Activated naive CD8-positive, alpha-beta T cell (primary cell): ENCODE measurements around the gene CYFIP2.
A peak's percentile ranks its signal among the peaks of the same experiment; 100 is the strongest.

Source experiments
- H3K27ac Mint-ChIP-seq: one replicate; pipeline ENCODE4 v1.8.0; 2021; ENCODE audit warnings: mixed read lengths
- H3K27me3 Mint-ChIP-seq: one replicate; pipeline ENCODE4 v1.8.0; 2021; ENCODE audit warnings: mixed read lengths
- H3K36me3 Mint-ChIP-seq: one replicate; pipeline ENCODE4 v1.8.0; 2021; ENCODE audit warnings: mixed read lengths
- H3K4me1 Mint-ChIP-seq: one replicate; pipeline ENCODE4 v1.8.0; 2021; ENCODE audit warnings: low read depth, mixed read lengths
- H3K4me3 Mint-ChIP-seq: one replicate; pipeline ENCODE4 v1.8.0; 2021; ENCODE audit warnings: mild to moderate bottlenecking, mixed read lengths
- H3K9me3 Mint-ChIP-seq: one replicate; pipeline ENCODE4 v1.8.0; 2021; ENCODE audit warnings: low read depth, mixed read lengths

CYFIP2 gene

DNA sequence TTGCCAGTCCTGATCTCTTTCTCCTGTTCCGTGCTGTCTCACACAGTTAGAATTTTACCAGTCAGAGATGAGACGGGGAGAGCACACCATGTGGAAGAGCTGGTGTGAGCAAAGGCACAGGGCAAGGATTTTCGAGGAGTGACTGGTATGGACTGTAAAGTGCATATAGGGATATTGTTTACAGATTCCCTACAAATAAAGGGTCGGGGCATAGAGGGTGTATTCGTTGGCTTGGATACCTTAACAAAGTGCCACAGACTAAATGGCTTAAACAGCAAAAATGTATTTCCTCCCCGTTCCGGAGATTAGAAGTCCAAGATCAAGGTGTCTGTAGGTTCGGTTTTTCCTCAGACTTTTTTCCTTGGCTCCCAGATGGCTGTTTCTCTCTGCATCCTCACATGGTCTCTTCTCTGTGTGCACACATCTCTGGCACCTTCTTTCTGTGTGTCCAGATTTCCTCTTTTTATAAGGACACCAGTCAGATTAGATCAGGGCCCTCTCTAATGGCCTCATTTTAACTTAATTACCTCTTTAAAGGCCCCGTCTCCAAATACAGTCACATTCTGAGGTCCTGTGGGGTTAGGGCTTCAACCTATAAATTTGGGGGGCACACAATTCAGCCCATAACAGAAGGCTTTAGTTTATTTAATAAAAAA lies 23.4 kb downstream of the CYFIP2 start:
- Mint-ChIP-seq H3K4me1 (peaks cover 82% of the 10 kb centered on the region), H3K27me3 (no peaks in the 10 kb centered on the region)

DNA sequence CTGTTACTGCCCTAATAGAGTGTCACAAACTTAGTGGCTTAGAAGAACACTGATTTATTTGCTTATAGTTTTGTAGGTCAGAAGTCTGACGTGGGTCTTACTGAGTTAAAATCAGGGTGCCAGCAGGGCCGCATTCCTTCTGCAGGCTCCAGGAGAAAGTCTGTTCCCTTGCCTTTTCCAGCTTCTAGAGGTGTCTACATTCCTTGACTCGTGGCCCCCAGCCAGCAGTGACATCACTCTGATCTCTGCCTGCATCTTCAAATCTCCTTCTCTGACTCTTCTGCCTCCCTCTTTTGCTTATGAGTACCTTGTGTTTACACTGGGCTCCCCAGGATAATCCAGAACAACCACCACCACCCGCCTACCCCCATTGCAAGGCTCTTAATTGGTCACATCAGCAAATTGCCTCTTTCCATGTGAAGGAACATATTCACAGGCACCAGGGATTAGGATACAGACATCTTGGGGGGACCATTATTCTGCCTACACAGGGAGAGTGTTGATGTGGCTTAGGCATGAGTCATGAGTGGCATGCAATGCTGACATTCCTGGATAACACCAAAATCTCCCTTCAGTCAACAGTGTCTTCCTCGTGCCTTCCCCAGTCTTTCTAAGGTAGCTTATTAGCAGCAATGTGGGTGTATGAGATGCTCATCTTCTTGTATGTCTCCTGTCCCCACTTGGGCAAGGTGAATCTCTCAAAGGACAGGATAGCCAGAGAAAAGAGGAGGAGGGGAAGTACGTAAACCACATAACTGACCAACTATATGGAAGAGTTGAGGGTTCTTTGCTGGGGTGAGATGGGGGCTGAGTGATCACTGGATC lies 24.4 kb downstream of the CYFIP2 start:
- peaks cover 81% of the 10 kb centered on the region for H3K4me1 Mint-ChIP-seq
- no peaks in the 10 kb centered on the region for H3K27me3 Mint-ChIP-seq
- peaks cover 15% of the 10 kb centered on the region for H3K36me3 Mint-ChIP-seq
- peak overlapping the region; percentile 17 for H3K4me3 Mint-ChIP-seq
- no peaks in the 10 kb centered on the region for H3K9me3 Mint-ChIP-seq
- peak overlapping the region; percentile 87 for H3K27ac Mint-ChIP-seq

More for the DNA sequence above, 23.4 kb downstream of the CYFIP2 start:
- peak overlapping the region; percentile 13 for H3K4me3 Mint-ChIP-seq
- H3K36me3 Mint-ChIP-seq = peaks cover 15% of the 10 kb centered on the region
- H3K27ac Mint-ChIP-seq = peak overlapping the region; percentile 89
- H3K9me3 Mint-ChIP-seq = no peaks in the 10 kb centered on the region

DNA sequence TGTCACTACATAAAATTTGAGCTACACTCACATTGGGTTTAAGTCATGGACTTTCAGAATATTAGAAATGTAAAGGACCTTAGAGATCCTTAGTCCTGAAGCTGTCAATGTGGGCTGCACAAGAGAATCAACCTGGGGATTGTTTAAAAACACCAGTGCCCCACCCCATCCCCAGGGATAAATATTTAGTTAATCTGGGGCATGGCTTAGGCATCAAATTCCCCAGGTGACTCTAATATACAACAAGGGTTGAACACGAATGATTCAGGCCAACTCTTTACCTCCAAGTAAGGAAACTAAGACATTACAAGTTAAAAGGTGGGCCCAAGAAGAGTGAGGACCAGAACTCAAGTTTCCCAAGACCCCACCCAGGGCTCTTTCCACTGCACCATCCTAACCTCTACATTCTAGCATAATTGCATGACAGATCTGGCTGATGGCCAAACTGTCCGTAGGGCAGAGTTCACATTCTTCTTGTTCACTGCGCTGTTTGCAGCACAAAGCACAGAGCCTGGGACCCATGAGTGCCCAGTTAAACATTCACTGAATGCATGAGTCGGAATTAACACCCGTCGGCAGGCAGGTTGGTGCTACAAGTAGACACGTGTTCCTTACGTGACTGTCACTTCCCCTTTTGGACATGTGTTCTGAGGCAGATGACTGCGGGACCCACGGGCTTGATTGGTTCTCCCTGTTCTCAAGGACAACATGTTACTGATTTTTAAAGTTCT lies 25.2 kb downstream of the CYFIP2 start:
- peaks cover 18% of the 10 kb centered on the region for H3K36me3 Mint-ChIP-seq
- H3K27ac Mint-ChIP-seq = peak overlapping the region; percentile 87
- no peaks in the 10 kb centered on the region for H3K27me3 Mint-ChIP-seq
- no peaks in the 10 kb centered on the region for H3K9me3 Mint-ChIP-seq
- peaks cover 81% of the 10 kb centered on the region for H3K4me1 Mint-ChIP-seq
- H3K4me3 Mint-ChIP-seq = peak overlapping the region; percentile 27

DNA sequence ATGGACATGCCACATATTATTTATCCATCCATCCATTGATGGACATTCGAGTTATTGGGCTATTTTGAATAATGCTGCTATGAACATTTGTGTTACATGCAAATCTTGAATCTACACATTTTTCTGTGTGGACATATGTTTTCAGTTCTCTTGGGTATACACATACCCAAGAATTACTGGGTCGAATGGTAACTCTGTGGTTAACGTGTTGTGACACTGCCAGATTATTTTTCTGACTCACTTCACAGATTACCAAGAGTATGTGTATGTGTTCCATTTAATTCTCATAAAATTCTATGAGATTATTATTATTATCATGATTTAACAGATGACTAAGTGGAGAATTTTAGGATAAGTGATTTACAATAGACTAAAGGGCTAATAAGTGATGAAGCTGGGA lies 26.7 kb downstream of the CYFIP2 start:
- Mint-ChIP-seq H3K36me3 (peaks cover 18% of the 10 kb centered on the region), H3K9me3 (no peaks in the 10 kb centered on the region), H3K27ac (peak overlapping the region; percentile 90), H3K4me3 (peak overlapping the region; percentile 12), H3K4me1 (peaks cover 81% of the 10 kb centered on the region), H3K27me3 (no peaks in the 10 kb centered on the region)

DNA sequence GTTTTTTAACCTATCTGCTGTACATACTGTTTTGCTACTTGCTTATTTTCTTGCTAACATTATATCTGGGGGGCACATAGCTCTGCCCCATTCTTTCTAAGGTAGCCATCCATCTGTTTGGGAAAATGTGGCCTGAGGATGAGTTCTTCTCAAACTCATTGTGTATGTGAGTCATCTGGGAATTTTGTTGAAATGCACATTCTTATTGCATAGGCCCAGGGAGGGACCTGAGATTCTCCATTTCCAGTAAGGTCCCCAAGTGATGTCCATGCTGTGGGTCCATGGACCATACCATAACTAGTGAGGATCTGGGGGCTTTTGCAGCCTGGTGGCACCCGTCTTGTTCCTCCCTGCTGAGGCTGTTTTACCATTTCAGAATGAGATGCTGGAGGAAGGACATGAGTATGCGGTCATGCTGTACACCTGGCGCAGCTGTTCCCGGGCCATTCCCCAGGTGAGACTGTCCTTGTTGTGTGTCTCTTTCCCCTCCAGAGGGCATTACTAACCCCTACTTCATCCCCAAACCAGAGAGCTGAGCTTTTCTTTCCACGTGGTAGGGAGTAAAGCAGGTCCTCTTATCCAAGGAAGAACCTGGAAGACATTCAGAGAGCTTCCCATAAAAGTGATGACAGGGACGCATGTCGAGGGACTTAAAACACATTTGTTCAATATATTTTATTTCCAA lies 28.6 kb downstream of the CYFIP2 start:
- Mint-ChIP-seq H3K4me1 (peaks cover 66% of the 10 kb centered on the region), H3K9me3 (no peaks in the 10 kb centered on the region), H3K36me3 (peaks cover 17% of the 10 kb centered on the region), H3K27ac (peak overlapping the region; percentile 90), H3K4me3 (no peak overlapping the region), H3K27me3 (no peaks in the 10 kb centered on the region)

DNA sequence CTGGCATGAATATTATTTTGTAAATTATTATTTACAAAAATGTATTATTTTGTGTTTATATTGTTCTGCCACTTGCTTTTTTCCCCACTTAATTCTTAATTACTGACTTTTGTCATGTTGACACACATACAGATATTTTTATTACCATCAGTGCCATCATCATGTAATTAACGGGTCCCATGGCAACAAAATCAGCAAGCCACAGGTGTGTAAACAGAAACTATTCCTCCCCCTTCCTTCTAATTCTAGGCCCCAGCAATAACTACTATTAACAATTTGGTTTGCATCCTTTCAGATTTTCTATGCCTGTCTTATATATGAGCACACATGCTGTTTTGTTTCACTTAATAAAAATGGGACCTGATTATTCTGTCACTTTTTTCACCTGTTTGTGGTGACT lies 29.3 kb downstream of the CYFIP2 start:
- no peaks in the 10 kb centered on the region for H3K9me3 Mint-ChIP-seq
- H3K4me3 Mint-ChIP-seq = no peak overlapping the region
- H3K4me1 Mint-ChIP-seq = peaks cover 60% of the 10 kb centered on the region
- no peaks in the 10 kb centered on the region for H3K27me3 Mint-ChIP-seq
- peak overlapping the region; percentile 91 for H3K27ac Mint-ChIP-seq
- H3K36me3 Mint-ChIP-seq = peaks cover 15% of the 10 kb centered on the region

DNA sequence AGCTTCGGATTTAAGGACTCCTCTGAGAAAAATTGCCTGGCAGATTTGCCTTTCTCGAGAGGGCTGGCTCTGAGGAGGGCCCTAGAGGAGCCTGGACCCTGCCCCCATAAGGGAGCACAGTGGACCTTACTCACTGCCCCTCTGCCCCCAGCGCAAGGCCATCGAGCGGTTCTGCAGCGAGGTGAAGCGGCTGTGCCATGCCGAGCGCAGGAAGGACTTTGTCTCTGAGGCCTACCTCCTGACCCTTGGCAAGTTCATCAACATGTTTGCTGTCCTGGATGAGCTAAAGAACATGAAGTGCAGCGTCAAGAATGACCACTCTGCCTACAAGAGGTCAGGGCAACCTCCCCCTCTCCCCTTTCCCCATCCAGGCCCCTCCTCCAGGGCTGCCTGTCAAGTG lies 34.6 kb downstream of the CYFIP2 start:
- H3K27me3 Mint-ChIP-seq = no peaks in the 10 kb centered on the region
- H3K4me1 Mint-ChIP-seq = peaks cover 46% of the 10 kb centered on the region
- peaks cover 9% of the 10 kb centered on the region for H3K36me3 Mint-ChIP-seq
- H3K27ac Mint-ChIP-seq = peak overlapping the region; percentile 58
- H3K4me3 Mint-ChIP-seq = no peak overlapping the region
- no peaks in the 10 kb centered on the region for H3K9me3 Mint-ChIP-seq

DNA sequence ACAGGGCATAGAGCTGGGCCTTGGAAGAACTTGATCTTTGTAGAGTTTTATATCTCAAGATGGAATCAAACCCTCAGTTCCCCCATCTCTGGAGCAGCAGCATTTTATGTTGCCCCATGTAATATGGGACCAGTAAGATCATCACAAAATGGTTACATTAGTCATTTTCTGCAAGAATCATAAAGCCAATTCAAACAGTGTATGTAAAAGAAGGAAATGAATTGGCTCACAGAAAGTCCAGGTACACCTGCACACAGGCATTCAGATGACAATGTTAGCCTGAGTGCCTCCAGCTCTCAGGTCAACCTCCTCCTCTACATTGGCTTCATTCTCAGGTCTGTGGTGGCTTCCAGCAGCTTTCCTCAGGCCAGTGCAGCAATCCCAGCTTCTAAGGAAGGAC lies 35.1 kb downstream of the CYFIP2 start:
- Mint-ChIP-seq H3K4me3 (no peak overlapping the region), H3K27me3 (no peaks in the 10 kb centered on the region), H3K27ac (peak overlapping the region; percentile 58), H3K4me1 (peaks cover 48% of the 10 kb centered on the region), H3K9me3 (no peaks in the 10 kb centered on the region), H3K36me3 (peaks cover 9% of the 10 kb centered on the region)

DNA sequence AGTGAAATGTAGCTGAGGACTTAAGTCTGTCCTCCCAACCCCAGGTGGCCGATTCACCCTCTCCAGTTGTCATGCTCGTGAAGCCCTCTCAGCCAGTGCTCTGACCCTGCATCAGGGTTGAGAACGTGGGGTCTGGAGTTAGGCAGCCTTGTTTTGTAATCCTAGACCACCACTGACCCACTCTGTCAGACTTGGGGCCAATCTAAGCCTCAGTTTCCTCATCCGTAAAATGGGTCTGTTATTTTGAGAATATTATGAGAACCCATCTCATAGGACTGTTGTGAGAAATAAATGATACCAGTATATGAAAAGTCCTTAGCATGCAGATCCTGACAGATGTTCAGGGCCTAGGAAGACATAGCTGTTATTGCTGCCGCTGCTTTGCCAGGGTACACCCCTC lies 37.1 kb downstream of the CYFIP2 start:
- no peaks in the 10 kb centered on the region for H3K27me3 Mint-ChIP-seq
- peaks cover 14% of the 10 kb centered on the region for H3K36me3 Mint-ChIP-seq
- peak overlapping the region; percentile 91 for H3K27ac Mint-ChIP-seq
- H3K9me3 Mint-ChIP-seq = no peaks in the 10 kb centered on the region
- H3K4me1 Mint-ChIP-seq = peaks cover 62% of the 10 kb centered on the region
- H3K4me3 Mint-ChIP-seq = no peak overlapping the region

DNA sequence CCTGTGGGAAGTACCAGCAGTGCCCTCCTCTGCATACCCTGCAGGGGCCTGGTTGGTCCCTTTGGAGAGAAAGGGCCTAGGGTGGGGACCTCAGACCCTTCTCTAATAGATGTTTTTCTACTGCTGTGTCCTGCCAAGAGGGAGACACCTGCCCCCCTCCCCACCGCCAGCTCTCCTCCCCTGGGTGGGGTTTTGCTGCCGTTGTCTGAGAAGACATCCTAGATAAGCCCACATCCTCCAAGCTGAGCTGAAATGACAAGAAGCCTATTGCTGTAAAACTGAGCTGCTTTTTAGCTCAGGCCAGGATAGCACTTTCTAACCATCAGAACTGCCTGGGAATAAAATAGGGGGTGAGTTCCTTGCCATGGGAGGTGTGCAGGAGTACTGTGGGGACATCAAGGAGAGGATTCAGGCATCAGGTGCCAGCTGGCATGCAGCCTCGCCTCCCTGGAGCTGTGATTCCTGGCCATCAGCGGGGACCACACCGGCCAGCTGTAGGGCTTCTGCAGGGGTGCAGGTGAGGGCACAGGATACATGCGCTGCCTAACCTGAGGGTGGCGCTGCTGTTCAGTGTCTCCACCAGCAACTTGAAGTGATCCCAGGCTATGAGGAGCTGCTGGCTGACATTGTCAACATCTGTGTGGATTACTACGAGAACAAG lies 37.9 kb downstream of the CYFIP2 start:
- peaks cover 15% of the 10 kb centered on the region for H3K36me3 Mint-ChIP-seq
- H3K27ac Mint-ChIP-seq = peak overlapping the region; percentile 91
- peak overlapping the region; percentile 41 for H3K4me3 Mint-ChIP-seq
- H3K27me3 Mint-ChIP-seq = no peaks in the 10 kb centered on the region
- no peaks in the 10 kb centered on the region for H3K9me3 Mint-ChIP-seq
- H3K4me1 Mint-ChIP-seq = peaks cover 70% of the 10 kb centered on the region

DNA sequence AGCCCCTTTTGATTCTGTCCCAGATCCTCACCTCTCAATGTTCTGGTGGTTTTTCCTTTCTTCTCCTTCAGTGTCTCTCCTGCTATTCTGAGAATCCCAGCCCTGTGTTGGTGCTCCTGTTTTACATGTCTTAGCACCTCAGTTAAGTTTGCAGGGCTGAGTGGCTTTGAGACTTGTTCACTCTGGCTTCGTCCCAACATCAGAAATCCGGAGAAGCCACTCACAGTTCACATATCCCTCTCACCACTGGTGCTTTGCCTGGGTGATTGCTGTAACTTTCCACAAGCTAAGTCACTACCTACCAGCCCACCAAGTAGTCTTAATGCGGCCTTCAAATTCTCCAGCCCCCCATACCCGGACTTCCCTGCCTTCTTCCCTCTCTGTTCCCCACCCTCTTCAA lies 40.2 kb downstream of the CYFIP2 start:
- Mint-ChIP-seq H3K4me1 (peaks cover 77% of the 10 kb centered on the region), H3K36me3 (peaks cover 15% of the 10 kb centered on the region), H3K4me3 (peak overlapping the region; percentile 66), H3K27ac (peak overlapping the region; percentile 91), H3K27me3 (no peaks in the 10 kb centered on the region), H3K9me3 (no peaks in the 10 kb centered on the region)

DNA sequence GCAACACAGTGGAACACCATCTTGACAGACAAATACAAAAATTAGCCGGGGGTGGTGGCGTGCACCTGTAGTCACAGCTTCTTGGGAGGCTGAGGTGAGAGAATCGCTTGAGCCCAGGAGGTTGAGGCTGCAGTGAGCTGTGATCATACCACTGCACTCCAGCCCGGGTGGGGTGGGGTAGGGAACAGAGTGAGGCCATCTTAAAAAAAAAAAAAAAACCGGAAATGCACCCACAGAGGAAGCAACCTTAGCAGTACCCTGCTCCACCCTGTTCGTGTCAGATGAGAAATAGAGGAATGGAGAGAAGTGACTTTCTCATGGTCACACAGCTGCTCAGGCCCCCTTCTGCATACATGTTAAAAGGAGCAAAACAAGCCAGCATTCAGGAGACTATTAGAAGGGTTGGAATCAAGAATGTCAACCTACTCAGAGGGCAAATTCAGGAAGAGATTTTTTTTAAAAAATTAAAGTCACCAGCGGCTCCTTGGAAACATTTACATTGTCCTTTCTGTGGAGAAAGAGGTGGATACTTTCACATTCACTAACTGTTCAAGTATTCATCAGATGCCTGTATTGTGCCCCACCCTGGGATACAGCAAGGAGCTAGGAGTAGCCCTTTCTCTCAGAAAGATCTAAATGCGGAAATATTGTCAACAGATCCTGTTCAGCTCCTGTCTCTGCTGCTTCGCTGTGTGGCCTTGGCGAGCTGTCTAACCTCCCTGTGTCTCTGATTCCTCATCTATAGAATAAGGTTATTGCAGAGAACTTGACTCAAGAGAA lies 41.0 kb downstream of the CYFIP2 start:
- H3K9me3 Mint-ChIP-seq = no peaks in the 10 kb centered on the region
- H3K27me3 Mint-ChIP-seq = no peaks in the 10 kb centered on the region
- peak overlapping the region; percentile 91 for H3K27ac Mint-ChIP-seq
- H3K4me3 Mint-ChIP-seq = peak overlapping the region; percentile 69
- H3K4me1 Mint-ChIP-seq = peaks cover 78% of the 10 kb centered on the region
- peaks cover 15% of the 10 kb centered on the region for H3K36me3 Mint-ChIP-seq

DNA sequence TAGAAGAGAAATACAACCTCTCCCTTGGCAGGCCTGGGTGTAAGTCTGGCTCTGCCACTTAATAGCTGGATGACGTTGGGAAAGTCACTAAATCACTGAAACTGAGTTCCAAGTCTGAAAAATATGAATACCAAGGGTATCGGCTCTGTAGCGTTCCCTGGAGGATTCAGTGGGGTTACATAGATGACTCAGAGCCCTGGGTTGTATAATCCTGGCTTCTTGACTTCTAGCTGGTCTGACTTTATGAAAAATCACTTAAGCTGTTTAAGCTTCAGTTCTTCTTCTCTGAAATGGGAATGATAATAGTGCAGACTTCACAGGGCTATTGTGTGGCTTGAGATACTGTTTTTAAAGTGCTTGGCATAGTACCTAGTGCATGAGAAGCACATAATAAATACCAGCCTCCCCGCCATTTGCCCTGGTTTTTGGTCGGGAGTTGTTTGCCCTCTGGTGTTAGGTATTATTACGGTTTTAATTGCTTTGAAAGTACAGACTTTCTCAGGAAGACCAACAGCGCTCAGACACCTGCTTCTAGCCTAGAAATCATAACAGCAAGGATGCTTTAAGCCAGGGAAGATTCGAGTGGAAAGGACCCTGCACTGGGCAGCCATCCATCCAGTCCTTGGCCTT lies 43.0 kb downstream of the CYFIP2 start:
- Mint-ChIP-seq H3K4me3 (peak overlapping the region; percentile 3), H3K9me3 (no peaks in the 10 kb centered on the region), H3K4me1 (peaks cover 83% of the 10 kb centered on the region), H3K27ac (peak overlapping the region; percentile 91), H3K27me3 (no peaks in the 10 kb centered on the region), H3K36me3 (peaks cover 19% of the 10 kb centered on the region)
